ENCODE results near the gene LYPD6.

LYPD6 gene

GRCh38 chr2:149353421-149353820 lies 23.0 kb downstream of the LYPD6 start:
- no peak for DNase-seq

DNA sequence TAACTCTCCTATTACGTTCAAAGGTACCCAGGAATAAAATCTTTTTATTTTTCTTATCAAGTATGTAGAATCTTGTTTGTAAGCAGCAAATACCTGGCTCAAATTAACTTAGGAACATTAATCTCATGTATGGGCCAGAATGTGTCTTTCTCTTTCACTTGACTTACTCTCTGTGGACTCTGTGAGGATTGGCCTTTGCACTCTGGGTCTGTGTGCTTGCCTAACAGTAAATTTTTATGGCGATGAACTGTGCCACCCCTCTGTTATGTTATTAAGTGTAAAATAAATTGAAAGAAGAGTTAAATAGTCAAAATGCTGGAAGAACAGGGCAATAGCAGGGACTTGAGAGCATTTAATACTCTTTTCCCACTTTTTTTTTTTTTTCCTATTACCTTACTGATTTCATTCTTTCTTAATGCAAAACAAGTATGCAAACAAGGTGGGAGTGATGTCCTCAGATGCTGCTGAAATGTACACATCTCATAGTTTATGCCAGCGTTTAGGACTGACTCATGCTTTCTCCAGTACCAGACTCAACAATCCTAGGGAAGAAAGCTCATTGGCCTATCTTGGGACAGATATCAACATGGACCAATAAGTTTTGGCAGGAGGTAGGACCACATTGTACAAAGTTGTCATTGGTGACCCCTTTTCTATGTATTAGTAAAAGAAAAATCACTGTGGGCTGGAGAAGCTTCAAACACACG lies 25.5 kb downstream of the LYPD6 start:
- no peak for DNase-seq

DNA sequence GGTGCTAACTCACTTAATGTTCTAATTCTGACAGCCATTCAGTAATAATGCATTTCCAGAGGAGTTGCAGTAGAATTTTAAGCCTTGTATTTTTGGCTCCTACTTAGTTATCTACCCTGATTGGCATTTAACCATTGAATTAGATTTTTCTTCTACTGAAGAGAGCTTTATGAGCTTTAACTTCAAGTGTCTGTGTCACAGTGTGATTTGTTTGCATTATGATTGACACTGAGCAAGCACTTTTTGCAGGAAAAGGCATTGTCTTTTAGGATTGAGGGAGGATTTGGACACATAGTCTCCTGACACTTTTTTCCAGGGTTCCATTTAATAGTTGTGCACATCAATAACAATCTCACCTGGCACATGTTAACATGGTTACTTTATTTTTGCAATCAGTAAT lies 26.7 kb downstream of the LYPD6 start:
- no peak for DNase-seq

DNA sequence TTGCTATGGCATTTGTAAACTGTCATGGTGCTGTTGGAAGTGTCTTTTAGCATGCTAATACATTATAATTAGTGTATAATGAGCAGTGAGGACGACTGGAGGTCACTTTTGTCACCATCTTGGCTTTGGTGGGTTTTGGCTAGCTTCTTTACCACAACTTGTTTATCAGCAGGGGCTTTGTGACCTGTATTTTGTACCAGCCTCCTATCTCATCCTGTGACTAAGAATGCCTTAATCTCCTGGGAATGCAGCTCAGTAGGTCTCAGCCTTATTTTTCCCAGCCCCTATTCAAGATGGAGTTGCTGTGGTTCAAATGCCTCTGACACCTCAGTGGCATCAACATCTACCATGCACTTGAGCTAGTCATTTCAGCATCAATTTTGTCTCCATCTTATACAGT lies 29.7 kb downstream of the LYPD6 start:
- no peak for DNase-seq

- no peak for DNase-seq
Measured at GRCh38 chr2:149363958-149364357, 33.6 kb downstream of the LYPD6 start.

GRCh38 chr2:149364839-149365238 lies 34.5 kb downstream of the LYPD6 start:
- DNase-seq: no peak

GRCh38 chr2:149365931-149366583 lies 35.7 kb downstream of the LYPD6 start:
- DNase-seq: no peak

DNA sequence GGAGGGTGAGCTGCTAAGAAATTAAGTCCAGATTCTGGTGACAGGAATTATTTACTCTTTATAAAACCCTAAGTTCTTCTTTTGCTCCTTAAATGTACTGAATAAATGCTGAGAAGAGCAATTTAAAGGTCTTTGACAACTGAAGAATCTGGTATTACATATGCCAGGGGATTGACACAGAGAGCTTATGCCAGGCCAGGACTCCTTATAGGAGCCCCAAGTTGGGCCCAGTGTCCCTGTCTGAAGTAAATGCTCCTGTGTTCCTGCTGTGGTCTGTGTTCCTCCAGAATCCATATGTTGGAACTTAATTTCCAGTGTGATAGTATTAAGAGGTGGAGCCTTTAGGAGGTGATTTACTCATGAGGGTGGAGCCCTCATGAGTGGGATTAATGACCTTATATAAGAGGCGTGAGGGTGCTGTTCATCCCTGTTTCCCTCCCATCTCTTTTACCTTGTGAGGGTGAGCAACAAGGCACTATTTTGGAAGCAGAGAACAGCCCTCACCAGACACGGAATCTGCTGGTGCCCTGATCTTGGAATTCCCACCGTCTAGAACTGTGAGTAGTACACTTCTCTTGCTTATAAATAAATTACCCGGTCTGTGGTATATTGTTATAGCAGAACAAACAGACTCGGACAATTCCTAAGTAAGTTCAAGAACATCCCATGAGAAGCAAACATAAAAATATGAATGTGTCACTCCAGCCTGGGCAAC lies 39.8 kb downstream of the LYPD6 start:
- DNase-seq: no peak

DNA sequence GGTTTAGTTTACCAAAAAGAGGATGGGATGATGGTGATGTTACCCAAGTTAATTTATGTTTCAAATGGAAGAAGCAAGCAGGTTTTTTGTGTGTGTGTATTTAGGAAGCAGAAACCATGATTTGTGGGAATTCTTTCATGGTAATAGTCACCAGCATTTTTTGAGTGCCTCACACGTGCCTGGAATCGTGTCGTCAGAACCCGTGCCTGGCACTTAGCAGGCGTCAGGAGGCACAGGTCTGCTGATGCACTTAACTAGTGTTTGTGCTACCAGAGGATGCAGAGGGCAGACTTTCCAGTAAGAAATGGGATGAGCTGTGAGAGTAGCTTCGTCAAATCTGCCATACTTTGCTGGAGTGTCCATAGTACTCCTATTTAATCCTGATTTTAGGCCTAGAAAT lies 41.1 kb downstream of the LYPD6 start:
- DNase-seq: no peak

GRCh38 chr2:149375801-149376361 lies 45.5 kb downstream of the LYPD6 start:
- DNase-seq: no peak

- DNase-seq: no peak
Measured at GRCh38 chr2:149380205-149380604, 49.8 kb downstream of the LYPD6 start.

- DNase-seq: no peak
Measured at GRCh38 chr2:149383340-149383739, 53.0 kb downstream of the LYPD6 start.

DNA sequence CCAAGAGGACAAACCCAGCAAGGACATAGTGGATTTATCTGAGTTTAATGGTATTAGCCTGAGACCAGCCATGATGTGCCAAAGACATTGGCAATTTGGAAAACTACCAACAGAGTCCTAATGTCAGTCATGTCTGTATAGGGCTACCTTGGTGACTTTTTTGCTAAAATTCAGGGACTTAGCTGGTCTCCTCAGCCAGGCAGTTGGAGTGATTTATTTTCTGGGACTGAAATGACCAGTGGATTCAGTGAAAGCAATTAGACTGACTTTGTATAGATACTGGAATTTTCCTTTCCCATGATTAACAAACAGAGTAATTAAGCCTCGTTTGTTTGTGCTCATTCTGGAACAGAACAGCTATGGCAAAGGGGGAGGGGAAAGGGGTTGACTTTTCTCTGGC lies 55.0 kb downstream of the LYPD6 start:
- no peak for DNase-seq

DNA sequence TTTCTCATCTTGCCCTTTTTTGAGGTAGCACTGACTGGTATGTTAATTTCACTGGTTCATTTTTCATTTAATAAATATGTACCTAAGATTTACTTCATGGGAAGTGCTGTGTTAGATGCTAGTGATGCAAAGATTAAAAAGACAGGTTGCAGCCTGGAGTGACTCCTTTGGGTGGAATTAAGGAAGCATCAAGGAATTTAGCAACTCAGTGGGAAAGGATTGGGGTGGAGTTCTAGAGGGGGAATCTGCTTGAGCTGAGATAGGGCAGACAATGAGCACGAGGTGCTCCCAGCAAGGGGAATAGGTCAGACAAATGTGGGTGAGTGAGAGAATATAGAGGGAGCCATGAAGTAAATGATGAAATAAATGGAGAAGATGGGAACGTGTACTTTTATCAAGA lies 57.0 kb downstream of the LYPD6 start:
- no peak for DNase-seq

GRCh38 chr2:149388120-149388816 lies 57.9 kb downstream of the LYPD6 start:
- DNase-seq: no peak

GRCh38 chr2:149389506-149390167 lies 59.2 kb downstream of the LYPD6 start:
- no peak for DNase-seq

- no peak for DNase-seq
Measured at GRCh38 chr2:149393614-149394013, 63.2 kb downstream of the LYPD6 start.

GRCh38 chr2:149394864-149395263 lies 64.5 kb downstream of the LYPD6 start:
- no peak for DNase-seq

DNA sequence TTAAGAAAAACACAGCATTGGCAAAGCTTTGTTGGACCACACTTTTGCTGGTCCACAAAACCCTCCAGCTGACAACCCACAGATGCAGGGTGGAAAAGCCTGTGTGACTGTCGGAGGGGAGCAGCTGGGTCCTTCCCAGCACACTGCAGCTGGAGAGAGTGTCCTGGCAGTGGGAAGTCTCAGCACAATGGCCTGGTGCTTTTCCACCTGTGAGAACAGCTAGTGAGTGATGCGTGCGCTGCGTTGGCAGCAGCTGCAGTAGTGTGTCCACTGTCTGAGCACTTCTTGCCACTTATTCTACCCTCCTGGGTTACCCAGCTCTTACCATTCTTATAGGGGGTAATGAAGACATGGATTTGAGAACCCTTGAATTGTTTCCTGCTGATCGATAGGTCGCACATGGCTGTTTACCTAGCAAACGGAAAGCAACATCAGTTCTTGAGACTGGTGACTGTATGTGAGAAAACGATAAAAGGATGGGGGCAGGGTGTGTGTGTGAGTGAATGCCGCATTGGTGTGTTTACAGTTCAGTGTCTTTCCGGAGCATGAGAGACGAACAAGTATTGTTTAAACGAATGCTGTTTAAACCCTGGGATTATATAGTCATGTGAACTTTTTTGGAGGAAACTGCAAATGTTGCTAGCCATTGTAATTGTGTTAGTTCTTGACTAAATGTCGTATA lies 69.7 kb downstream of the LYPD6 start:
- no peak for DNase-seq

GRCh38 chr2:149400997-149401396 lies 70.6 kb downstream of the LYPD6 start:
- no peak for DNase-seq

GRCh38 chr2:149409506-149409905 lies 79.1 kb downstream of the LYPD6 start:
- no peak for DNase-seq

All from activated CD4-positive, alpha-beta T cell treated with anti-CD3 and anti-CD28 coated beads, Interleukin-2, amount 50 U/mL, for 1 hour (primary cell).